ENCODE data around the gene MAP2K4. TPM values are rescaled to one million over a fixed set of nuclear protein-coding genes. Genes with fewer than 3 reads are reported as not detected.

The MAP2K4 gene
- total and polyA plus RNA-seq, 2 of the 4 experiments (the other 2 are of a cell fraction), result 14.5 to 32.6 TPM

GRCh38 chr17:12164085-12164484 lies 143.4 kb downstream of the MAP2K4 start:
- Histone ChIP-seq H4K5ac (ENCODE audit: low read depth, low read length) (no peak overlapping the region), H3K4me1 (ENCODE audit: control insufficient read depth, insufficient read depth, low read length) (no peaks in the 10 kb centered on the region), H3K4me2 (ENCODE audit: low read depth, low read length) (no peak overlapping the region), H3K9me1 (ENCODE audit: insufficient read depth, low read length) (no peaks in the 10 kb centered on the region), H3K4me3 (ENCODE audit: insufficient read depth, low read depth, low read length) (no peak overlapping the region), H3K9ac (ENCODE audit: low read depth, low read length) (no peak overlapping the region), H3K4ac (ENCODE audit: low read depth, low read length) (no peak overlapping the region), H2AK5ac (ENCODE audit: low read depth, low read length) (no peak overlapping the region), H3K14ac (replicated peaks; ENCODE audit: low read depth, low read length) (no peak overlapping the region), H2BK15ac (ENCODE audit: low read depth, low read length) (no peak overlapping the region), H3K36me3 (ENCODE audit: control insufficient read depth, insufficient read depth, low read length) (no peaks in the 10 kb centered on the region), H4K8ac (ENCODE audit: low read depth in 2 of 2, low read length in 2 of 2) (no peak overlapping the region), H2BK20ac (ENCODE audit: low read depth, low read length) (no peak overlapping the region), H3K18ac (ENCODE audit: low read depth, low read length) (no peak overlapping the region), H2BK120ac (ENCODE audit: low read depth, low read length) (no peak overlapping the region), H3K79me1 (ENCODE audit: low read depth in 1 of 2, low read length in 2 of 2) (no peaks in the 10 kb centered on the region), H2AK9ac (replicated peaks; ENCODE audit: low read depth, low read length, poor library complexity) (no peak overlapping the region), H2BK5ac (ENCODE audit: low read depth, low read length, poor library complexity, severe bottlenecking) (no peak overlapping the region), H2AFZ (replicated peaks; ENCODE audit: low read length, poor library complexity) (no peak overlapping the region), H3K9me3 (ENCODE audit: control insufficient read depth, insufficient read depth, low read length) (peaks cover 3% of the 10 kb centered on the region), H3K27me3 (ENCODE audit: control insufficient read depth, insufficient read depth, low read length) (no peaks in the 10 kb centered on the region), H3K27ac (ENCODE audit: insufficient read depth, low read length) (no peak overlapping the region), H3K56ac (ENCODE audit: extremely low read depth, insufficient read depth, low read length) (no peak overlapping the region), H4K20me1 (ENCODE audit: insufficient read depth, low read length) (no peaks in the 10 kb centered on the region), H3K23ac (ENCODE audit: low read depth, low read length) (no peak overlapping the region), H4K91ac (ENCODE audit: insufficient read depth, low read depth, low read length) (no peak overlapping the region)
- no peak for DNase-seq
- ChIA-PET CTCF (no interaction called here), POLR2A (ENCODE audit: unreplicated experiment) (no interaction called here)
- BruUV-seq (replicated peaks), result no TSS peak
- ATAC-seq (ENCODE audit: low read depth), result no peak
- TF ChIP-seq SMC3 (IDR thresholded peaks at IDR 0.05; ENCODE audit: low read depth, low read length), result no peak
- TF ChIP-seq MAZ (IDR thresholded peaks at IDR 0.05; ENCODE audit: borderline replicate concordance, low read depth, low read length), result no peak
- TF ChIP-seq MXI1 (IDR thresholded peaks at IDR 0.05; ENCODE audit: borderline replicate concordance, low read depth, low read length), result no peak
- TF ChIP-seq USF2 (IDR thresholded peaks at IDR 0.05; ENCODE audit: low read depth, low read length), result no peak
- TF ChIP-seq ELK1 (IDR thresholded peaks at IDR 0.05; ENCODE audit: borderline replicate concordance, low read depth, low read length), result no peak
- no peak for TF ChIP-seq CEBPB (IDR thresholded peaks at IDR 0.05; ENCODE audit: low read depth, low read length)
- no peak for TF ChIP-seq CTCF (conservative IDR thresholded peaks at IDR 0.05; ENCODE audit: low read depth, low read length)
- TF ChIP-seq POLR2A (IDR thresholded peaks at IDR 0.05; ENCODE audit: low read depth, low read length), result no peak
- TF ChIP-seq RAD21 (IDR thresholded peaks at IDR 0.05; ENCODE audit: low read length), result no peak
- no peak for TF ChIP-seq MAFK (IDR thresholded peaks at IDR 0.05; ENCODE audit: low read depth, low read length)
- no peak for TF ChIP-seq BHLHE40 (IDR thresholded peaks at IDR 0.05; ENCODE audit: low read depth, low read length)
- TF ChIP-seq RCOR1 (IDR thresholded peaks at IDR 0.05; ENCODE audit: insufficient replicate concordance, low read length), result no peak
- TF ChIP-seq NFE2L2 (IDR thresholded peaks at IDR 0.05; ENCODE audit: low read depth, low read length), result no peak
- TF ChIP-seq FOS (IDR thresholded peaks at IDR 0.05; ENCODE audit: low read depth, low read length), result no peak
- no peak for TF ChIP-seq RFX5 (IDR thresholded peaks at IDR 0.05; ENCODE audit: low read depth, low read length)
- in situ Hi-C loops (cut with MboI; ENCODE audit: low sequenced_read_pairs) (no loop called here), intact Hi-C loops (cut with micrococcal nuclease) (no loop called here), dilution Hi-C loops (cut with HindIII; ENCODE audit: low sequenced_read_pairs, unreplicated experiment) (no loop called here)
- no CpG with 5 or more reads among the region's 4 CpGs for WGBS, 2 experiments (ENCODE audit: extremely low coverage in 2 of 2, insufficient read length in 1 of 2)

Measured in IMR-90 (cell line).